GM23338 (cell line): Measurements from ENCODE around the gene ITSN2.

Experiments
- CTCF ChIP-seq, 2 experiments: fragments of 200-600 bp in 1 of 2; sonication (generic) in 1 of 2; conservative IDR thresholded peaks; 2 replicates each; pipeline versions ENCODE4 v1.5.1 to v1.6.1; 2016 to 2017; ENCODE audit warnings: antibody characterized with exemption in 2 of 2, low read depth in 2 of 2, mild to moderate bottlenecking in 2 of 2, moderate library complexity in 1 of 2
- EZH2 ChIP-seq: fragments of 200-600 bp; sonication (generic); IDR thresholded peaks from one replicate; pipeline ENCODE4 v1.8.0; 2017; ENCODE audit warnings: antibody characterized with exemption, mild to moderate bottlenecking, low read depth; ENCODE audit not compliant: unreplicated experiment

- no peak for TF ChIP-seq CTCF (conservative IDR thresholded peaks at IDR 0.05; ENCODE audit: low read depth in 2 of 2)
- no peak for TF ChIP-seq EZH2
These were observed 112.7 kb downstream of the ITSN2 start for GRCh38 chr2:24247592-24247991.
